H1 (cell line): ENCODE data around the gene ETV4.

Experiments used
- CREB1 ChIP-seq: IDR thresholded peaks from 2 replicates; pipeline ENCODE4 v1.6.1; 2012; ENCODE audit warnings: inconsistent platforms
- EP300 ChIP-seq, 2 experiments: IDR thresholded peaks; 1 replicate in 1 of 2; 2 replicates in 1 of 2; pipeline ENCODE4 v1.6.1; 2011 to 2012; ENCODE audit warnings: low read depth in 2 of 2, low read length in 2 of 2, mild to moderate bottlenecking in 2 of 2, borderline replicate concordance in 1 of 2, inconsistent platforms in 1 of 2, moderate library complexity in 1 of 2
- NRF1 ChIP-seq: IDR thresholded peaks from 2 replicates; pipeline ENCODE4 v1.6.1; 2011; ENCODE audit warnings: mild to moderate bottlenecking, low read depth, low read length, improper control_type of control experiment
- POLR2A ChIP-seq, 2 experiments: IDR thresholded peaks; 1 replicate in 1 of 2; 2 replicates in 1 of 2; pipeline ENCODE4 v1.6.1; 2011; ENCODE audit warnings: low read depth in 2 of 2, low read length in 2 of 2, mild to moderate bottlenecking in 2 of 2; ENCODE audit errors: control extremely low read depth in 1 of 2
- POLR2AphosphoS5 ChIP-seq: IDR thresholded peaks from 2 replicates; pipeline ENCODE4 v1.6.1; 2011; ENCODE audit warnings: low read depth, low read length
- RXRA ChIP-seq: IDR thresholded peaks from 2 replicates; pipeline ENCODE4 v1.6.1; 2011; ENCODE audit warnings: low read depth, mild to moderate bottlenecking, low read length, moderate library complexity; ENCODE audit not compliant: insufficient read depth
- TF ChIP-seq, protein P1 (sequence below), 3 experiments: IDR thresholded peaks; 1 replicate in 2 of 3; 2 replicates in 1 of 3; pipeline versions ENCODE4 v1.5.1 to v1.6.1; 2011; ENCODE audit warnings: low read length in 3 of 3, mild to moderate bottlenecking in 3 of 3, inconsistent platforms in 2 of 3, low read depth in 1 of 3, moderate library complexity in 1 of 3; ENCODE audit not compliant: insufficient read depth in 1 of 3; ENCODE audit errors: control extremely low read depth in 1 of 3

DNA sequence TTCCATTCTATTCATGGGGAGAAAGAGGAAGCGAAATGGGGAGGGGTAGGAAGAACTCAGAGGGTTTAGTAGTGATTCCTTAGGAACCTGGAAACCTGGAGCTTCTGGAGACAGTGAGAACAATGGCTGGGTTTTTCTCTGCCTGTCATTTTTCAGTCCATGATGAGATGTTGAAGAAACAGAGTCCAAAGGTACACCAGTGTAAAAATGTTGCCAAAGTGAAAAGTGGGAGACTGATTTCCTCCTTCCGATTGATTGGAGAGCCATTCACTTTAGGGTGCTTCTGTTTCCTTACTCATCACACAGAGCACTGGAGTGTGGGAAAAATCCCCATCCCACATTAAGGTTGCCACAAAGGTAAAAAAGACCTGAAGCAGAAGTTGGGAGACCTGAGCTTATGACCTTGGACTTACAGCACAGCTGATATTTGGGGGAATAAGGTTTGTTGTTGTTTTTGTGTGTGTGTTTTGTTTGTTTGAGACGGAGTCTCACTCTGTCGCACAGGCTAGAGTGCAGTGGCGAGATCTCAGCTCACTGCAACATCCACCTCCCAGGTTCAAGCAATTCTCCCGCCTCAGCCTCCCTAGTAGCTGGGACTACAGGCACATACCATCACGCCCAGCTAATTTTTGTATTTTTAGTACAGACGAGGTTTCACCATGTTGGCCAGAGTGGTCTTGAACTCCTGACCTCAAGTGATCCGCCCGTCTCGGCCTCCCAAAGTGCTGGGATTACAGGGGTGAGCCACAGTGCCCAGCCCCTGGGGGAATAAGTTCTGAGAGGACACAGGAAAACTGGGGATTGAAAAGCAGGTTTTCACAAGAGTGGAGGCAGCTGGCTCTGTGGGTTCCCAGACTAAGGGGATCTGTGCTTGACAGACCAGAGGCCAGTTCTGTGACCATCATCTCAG lies 63.8 kb downstream of the ETV4 start:
- TF ChIP-seq, protein P1, sequence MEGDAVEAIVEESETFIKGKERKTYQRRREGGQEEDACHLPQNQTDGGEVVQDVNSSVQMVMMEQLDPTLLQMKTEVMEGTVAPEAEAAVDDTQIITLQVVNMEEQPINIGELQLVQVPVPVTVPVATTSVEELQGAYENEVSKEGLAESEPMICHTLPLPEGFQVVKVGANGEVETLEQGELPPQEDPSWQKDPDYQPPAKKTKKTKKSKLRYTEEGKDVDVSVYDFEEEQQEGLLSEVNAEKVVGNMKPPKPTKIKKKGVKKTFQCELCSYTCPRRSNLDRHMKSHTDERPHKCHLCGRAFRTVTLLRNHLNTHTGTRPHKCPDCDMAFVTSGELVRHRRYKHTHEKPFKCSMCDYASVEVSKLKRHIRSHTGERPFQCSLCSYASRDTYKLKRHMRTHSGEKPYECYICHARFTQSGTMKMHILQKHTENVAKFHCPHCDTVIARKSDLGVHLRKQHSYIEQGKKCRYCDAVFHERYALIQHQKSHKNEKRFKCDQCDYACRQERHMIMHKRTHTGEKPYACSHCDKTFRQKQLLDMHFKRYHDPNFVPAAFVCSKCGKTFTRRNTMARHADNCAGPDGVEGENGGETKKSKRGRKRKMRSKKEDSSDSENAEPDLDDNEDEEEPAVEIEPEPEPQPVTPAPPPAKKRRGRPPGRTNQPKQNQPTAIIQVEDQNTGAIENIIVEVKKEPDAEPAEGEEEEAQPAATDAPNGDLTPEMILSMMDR (IDR thresholded peaks at IDR 0.05; ENCODE audit: control extremely low read depth in 1 of 3, insufficient read depth in 1 of 3, low read depth in 1 of 3, low read length in 3 of 3), result no peak
- TF ChIP-seq POLR2AphosphoS5, result no peak
- TF ChIP-seq POLR2A (IDR thresholded peaks at IDR 0.05; ENCODE audit: control extremely low read depth in 1 of 2, low read depth in 2 of 2, low read length in 2 of 2), result no peak
- no peak for TF ChIP-seq EP300 (IDR thresholded peaks at IDR 0.05; ENCODE audit: borderline replicate concordance in 1 of 2, low read depth in 2 of 2, low read length in 2 of 2)
- TF ChIP-seq RXRA, result no peak
- TF ChIP-seq NRF1, result no peak
- no peak for TF ChIP-seq CREB1
